Measurements from ENCODE around the gene ARHGEF1.

The ARHGEF1 gene

GRCh38 chr19:41939861-41940730 lies 57.1 kb downstream of the ARHGEF1 start:
- Histone ChIP-seq H3K36me3 (no peaks in the 10 kb centered on the region), H3K9me3 (ENCODE audit: severe bottlenecking) (no peaks in the 10 kb centered on the region), H3K4me3 (ENCODE audit: low read depth, low read length) (peak overlapping the region; percentile 80), H3K27ac (peak overlapping the region; percentile 94), H3K27me3 (ENCODE audit: insufficient read depth, low read depth, severe bottlenecking) (no peaks in the 10 kb centered on the region)
- peak; percentile 88 for DNase-seq
- no peak for TF ChIP-seq CTCF (IDR thresholded peaks at IDR 0.05; ENCODE audit: low read depth, low read length)

DNA sequence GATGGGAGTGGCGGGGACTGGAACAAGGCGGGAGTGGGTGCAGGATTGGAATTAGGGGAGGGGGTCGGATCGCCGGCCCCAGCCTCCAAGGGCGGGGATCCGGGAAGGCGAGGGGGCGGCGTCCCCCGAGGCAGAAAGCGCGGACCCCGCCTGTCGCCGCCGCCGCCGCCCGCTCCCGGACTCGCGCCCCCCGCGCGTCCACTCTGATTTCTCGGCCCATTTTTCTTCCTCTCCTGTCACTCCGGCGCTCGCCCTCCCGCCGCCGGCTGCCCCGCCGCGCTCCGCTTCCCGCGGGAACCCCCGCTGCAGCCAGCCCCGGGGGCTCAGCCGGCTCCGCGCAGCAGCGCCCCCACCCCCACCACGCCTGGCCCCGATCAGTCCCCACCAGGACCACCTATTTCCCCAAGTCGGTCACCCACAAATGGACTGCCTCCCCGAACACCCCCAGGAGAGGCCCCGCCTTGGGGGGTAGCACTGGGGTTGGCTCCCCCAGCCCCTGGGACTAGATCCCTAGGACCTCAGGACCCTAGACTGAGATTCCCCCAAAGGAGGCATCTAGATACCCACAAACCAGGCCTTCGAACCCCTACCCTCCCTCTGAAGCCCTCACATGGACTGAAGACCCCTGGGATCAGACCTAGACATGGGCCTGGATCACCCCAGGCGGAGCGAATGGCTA lies 57.9 kb downstream of the ARHGEF1 start:
- Histone ChIP-seq H3K27me3 (ENCODE audit: insufficient read depth, low read depth, severe bottlenecking) (no peaks in the 10 kb centered on the region), H3K4me3 (ENCODE audit: low read depth, low read length) (peak overlapping the region; percentile 80), H3K36me3 (no peaks in the 10 kb centered on the region), H3K27ac (peak overlapping the region; percentile 94), H3K9me3 (ENCODE audit: severe bottlenecking) (no peaks in the 10 kb centered on the region)
- DNase-seq, result no peak
- no peak for TF ChIP-seq CTCF (IDR thresholded peaks at IDR 0.05; ENCODE audit: low read depth, low read length)

- TF ChIP-seq CTCF (IDR thresholded peaks at IDR 0.05; ENCODE audit: low read depth, low read length), result no peak
- Histone ChIP-seq H3K4me3 (ENCODE audit: low read depth, low read length) (peak overlapping the region; percentile 80), H3K27me3 (ENCODE audit: insufficient read depth, low read depth, severe bottlenecking) (no peaks in the 10 kb centered on the region), H3K36me3 (no peaks in the 10 kb centered on the region), H3K27ac (no peak overlapping the region), H3K9me3 (ENCODE audit: severe bottlenecking) (no peaks in the 10 kb centered on the region)
- no peak for DNase-seq
Observed at GRCh38 chr19:41941410-41942202, 58.6 kb downstream of the ARHGEF1 start.

DNA sequence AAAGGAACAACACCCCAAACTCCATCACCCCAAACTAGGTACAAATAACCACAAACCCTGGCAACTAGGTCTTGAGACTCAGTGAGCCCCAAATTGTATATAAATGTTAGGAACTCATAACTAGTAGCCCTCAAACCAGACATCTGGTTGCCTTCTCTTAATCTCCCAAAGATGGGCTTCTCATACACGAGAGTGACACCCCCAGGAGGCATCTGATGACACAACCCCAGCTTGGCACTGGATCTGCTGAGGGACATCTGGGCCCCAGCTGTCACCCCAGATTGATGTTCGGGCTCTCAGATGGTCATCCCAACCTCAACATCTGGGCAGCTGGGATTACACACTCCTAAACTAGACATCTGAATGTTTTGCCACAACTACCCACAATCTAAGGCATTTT lies 61.4 kb downstream of the ARHGEF1 start:
- H3K27ac ChIP-seq, result no peak overlapping the region
- H3K9me3 ChIP-seq (ENCODE audit: severe bottlenecking), result no peaks in the 10 kb centered on the region
- H3K36me3 ChIP-seq, result no peaks in the 10 kb centered on the region
- H3K4me3 ChIP-seq (ENCODE audit: low read depth, low read length), result no peak overlapping the region
- no peak for DNase-seq
- no peaks in the 10 kb centered on the region for H3K27me3 ChIP-seq (ENCODE audit: insufficient read depth, low read depth, severe bottlenecking)
- TF ChIP-seq CTCF (IDR thresholded peaks at IDR 0.05; ENCODE audit: low read depth, low read length), result no peak

DNA sequence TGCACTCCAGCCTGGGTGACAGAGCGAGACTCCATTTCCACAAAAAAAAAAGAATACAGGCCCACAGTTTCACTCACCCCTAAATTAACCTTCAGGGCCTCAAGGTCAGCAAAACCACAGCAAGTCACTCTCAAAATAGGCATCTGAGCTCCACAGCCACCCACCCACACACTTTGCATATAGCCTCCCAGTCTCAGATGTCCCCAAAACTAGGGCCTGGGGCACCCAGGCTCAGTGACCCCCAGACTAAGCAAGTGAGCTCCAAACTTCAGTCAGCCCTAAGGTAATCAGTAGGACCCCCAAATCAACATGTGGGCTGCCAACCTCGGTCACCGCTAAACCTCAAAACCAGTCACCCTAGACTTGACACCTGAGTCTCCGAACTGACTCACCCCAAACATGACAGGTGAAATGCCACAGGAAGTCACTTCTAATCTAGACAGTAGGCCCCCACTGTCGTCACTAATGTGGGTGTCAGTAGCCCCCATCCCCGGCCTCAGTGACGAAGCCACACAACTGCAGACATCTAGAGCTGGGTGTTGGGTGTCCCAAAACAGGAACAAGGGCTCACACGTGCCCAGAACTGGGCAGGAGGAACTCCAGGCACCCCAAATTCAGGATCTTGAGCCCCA lies 62.3 kb downstream of the ARHGEF1 start:
- Histone ChIP-seq H3K36me3 (no peaks in the 10 kb centered on the region), H3K4me3 (ENCODE audit: low read depth, low read length) (no peak overlapping the region), H3K9me3 (ENCODE audit: severe bottlenecking) (no peaks in the 10 kb centered on the region), H3K27me3 (ENCODE audit: insufficient read depth, low read depth, severe bottlenecking) (no peaks in the 10 kb centered on the region), H3K27ac (no peak overlapping the region)
- DNase-seq, result no peak
- TF ChIP-seq CTCF (IDR thresholded peaks at IDR 0.05; ENCODE audit: low read depth, low read length), result no peak

All from WERI-Rb-1 (cell line).